B cell (primary cell): ENCODE results near the gene HSD11B2. TPM values are rescaled to one million over a fixed set of nuclear protein-coding genes. Genes with fewer than 3 reads are reported as not detected.

Experiments used
- ATAC-seq: fragments of 200-7000 bp; cut with Tn5 transposase; one replicate; pipeline ENCODE4 v1.10.0; 2021; ENCODE audit warnings: low read depth, mild to moderate bottlenecking, moderate number of reproducible peaks, moderate library complexity
- CTCF ChIA-PET: fragments of 350-600 bp; sonication (Branson Sonifier 250); formaldehyde crosslinking; loops from one replicate; lab custom pipeline; 2021; ENCODE audit warnings: antibody characterized with exemption, inconsistent platforms; lab: Charles Lee
- POLR2A ChIA-PET: fragments of 350-600 bp; sonication (Branson Sonifier 250); formaldehyde crosslinking; loops from one replicate; lab custom pipeline; 2021; ENCODE audit warnings: antibody characterized with exemption; lab: Charles Lee
- DNase-seq: peaks from one replicate; pipeline ENCODE4 v3.0.0; 2013
- H2AFZ ChIP-seq: 2 replicates; pipeline ENCODE4 v1.6.1; 2012; ENCODE audit warnings: mild to moderate bottlenecking, low read depth, low read length; ENCODE audit not compliant: insufficient read depth, poor library complexity, severe bottlenecking
- H3K27ac ChIP-seq, 2 donors: 1 replicate in 1 of 2; 2 replicates in 1 of 2; pipeline ENCODE4 v1.5.1; 2012 to 2013; ENCODE audit warnings: low read length in 2 of 2, mild to moderate bottlenecking in 2 of 2, moderate library complexity in 1 of 2
- H3K27me3 ChIP-seq, 4 experiments: fragments of 200-600 bp in 1 of 4; sonication (generic) in 1 of 4; replicated peaks in 1 of 4; 1 replicate in 2 of 4; 2 replicates in 2 of 4; pipeline versions ENCODE4 v1.6.1 to v1.7.0; 2013 to 2016; ENCODE audit warnings: low read length in 3 of 4, mild to moderate bottlenecking in 2 of 4, mixed read lengths in 1 of 4, moderate library complexity in 1 of 4; ENCODE audit not compliant: insufficient read depth in 4 of 4, control insufficient read depth in 3 of 4; ENCODE audit errors: control extremely low read depth in 1 of 4
- H3K36me3 ChIP-seq, 2 experiments: replicated peaks in 1 of 2; 1 replicate in 1 of 2; 2 replicates in 1 of 2; pipeline versions ENCODE4 v1.6.1 to v1.7.1; 2013; ENCODE audit warnings: low read length in 1 of 2; ENCODE audit not compliant: insufficient read depth in 2 of 2, control insufficient read depth in 1 of 2; ENCODE audit errors: control extremely low read depth in 1 of 2, extremely low read depth in 1 of 2
- H3K4me1 ChIP-seq, 2 donors: fragments of 200-600 bp in 1 of 2; sonication (generic) in 1 of 2; 1 replicate in 1 of 2; 2 replicates in 1 of 2; pipeline versions ENCODE4 v1.5.1 to v1.6.1; 2013 to 2017; ENCODE audit warnings: low read length in 2 of 2; ENCODE audit not compliant: control insufficient read depth in 2 of 2, insufficient read depth in 2 of 2
- H3K4me2 ChIP-seq: replicated peaks from 2 replicates; pipeline ENCODE3; 2012; ENCODE audit warnings: mild to moderate bottlenecking, low read depth, low read length; ENCODE audit not compliant: poor library complexity, severe bottlenecking
- H3K4me3 ChIP-seq, 5 experiments: fragments of 200-600 bp in 1 of 5; sonication (generic) in 1 of 5; 1 replicate in 3 of 5; 2 replicates in 2 of 5; pipeline versions ENCODE4 v1.5.1 to v1.7.0; 2011 to 2016; ENCODE audit warnings: low read length in 4 of 5, mild to moderate bottlenecking in 4 of 5, low read depth in 2 of 5, control low read depth in 1 of 5, moderate library complexity in 1 of 5; ENCODE audit not compliant: insufficient read depth in 1 of 5; ENCODE audit errors: control extremely low read depth in 1 of 5, extremely low read depth in 1 of 5
- H3K79me2 ChIP-seq: fragments of 200-600 bp; sonication (generic); one replicate; pipeline ENCODE4 v1.6.0; 2016; ENCODE audit warnings: low read length; ENCODE audit not compliant: control insufficient read depth, insufficient read depth
- H3K9ac ChIP-seq: fragments of 200-600 bp; sonication (generic); 2 replicates; pipeline ENCODE4 v1.6.1; 2017; ENCODE audit warnings: mild to moderate bottlenecking, low read length, moderate library complexity
- H3K9me3 ChIP-seq, 3 donors: one replicate each; pipeline versions ENCODE4 v1.6.1 to v1.7.1; 2013; ENCODE audit warnings: low read length in 2 of 3; ENCODE audit not compliant: control insufficient read depth in 2 of 3, insufficient read depth in 1 of 3; ENCODE audit errors: control extremely low read depth in 1 of 3
- H4K20me1 ChIP-seq: 2 replicates; pipeline ENCODE4 v1.6.0; 2012; ENCODE audit warnings: mild to moderate bottlenecking, low read length; ENCODE audit not compliant: insufficient read depth, control insufficient read depth, poor library complexity, severe bottlenecking
- H3K27ac Mint-ChIP-seq: one replicate; pipeline ENCODE4 v1.8.0; 2021; ENCODE audit warnings: mixed read lengths
- H3K27me3 Mint-ChIP-seq: one replicate; pipeline ENCODE4 v1.8.0; 2021; ENCODE audit warnings: mixed read lengths
- H3K4me1 Mint-ChIP-seq: one replicate; pipeline ENCODE4 v1.8.0; 2021; ENCODE audit warnings: mixed read lengths
- H3K4me3 Mint-ChIP-seq: one replicate; pipeline ENCODE4 v1.8.0; 2021; ENCODE audit warnings: mixed read lengths
- H3K9me3 Mint-ChIP-seq: one replicate; pipeline ENCODE4 v1.8.0; 2022; ENCODE audit warnings: mixed read lengths; ENCODE audit not compliant: insufficient read depth
- EZH2 ChIP-seq: IDR thresholded peaks from 2 replicates; pipeline ENCODE4 v1.6.1; 2012; ENCODE audit warnings: borderline replicate concordance, low read depth, mild to moderate bottlenecking, moderate library complexity, low read length; ENCODE audit not compliant: insufficient read depth, poor library complexity, severe bottlenecking
- WGBS: methylation state at CpG from one replicate; pipeline ENCODE4 v1.1.5; 2013; ENCODE audit warnings: missing lambda C conversion rate; ENCODE audit not compliant: insufficient coverage; 5-methylcytosine and 5-hydroxymethylcytosine counted together
- intact Hi-C: fragments of 100-400 bp; cut with micrococcal nuclease; formaldehyde crosslinking; loops from one replicate; pipeline ENCODE4 v1.10.0; 2022
- polyA plus RNA-seq: library from polyadenylated mRNA; depleted of rRNA; stranded (reverse); fragments of >200 nt; gene quantifications from 2 replicates; pipeline ENCODE4 v1.2.3, GENCODE V29; 2012
- total RNA-seq, 2 donors: library from RNA; stranded (reverse); fragments of 120-200 nt in 1 of 2; gene quantifications; 1 replicate in 1 of 2; 2 replicates in 1 of 2; pipeline versions ENCODE4 v1.2.3 to v1.2.4, GENCODE V29; 2013 to 2022
- TF ChIP-seq, protein P1 (sequence below): fragments of 200-600 bp; IDR thresholded peaks from one replicate; pipeline ENCODE4 v1.8.0; 2022; ENCODE audit warnings: antibody characterized with exemption, mild to moderate bottlenecking

HSD11B2 gene
- total and polyA plus RNA-seq, 2 donors (not counting 1 experiment from before 2014, with no cell fraction given) = 0.09 TPM; not detected in 1

DNA sequence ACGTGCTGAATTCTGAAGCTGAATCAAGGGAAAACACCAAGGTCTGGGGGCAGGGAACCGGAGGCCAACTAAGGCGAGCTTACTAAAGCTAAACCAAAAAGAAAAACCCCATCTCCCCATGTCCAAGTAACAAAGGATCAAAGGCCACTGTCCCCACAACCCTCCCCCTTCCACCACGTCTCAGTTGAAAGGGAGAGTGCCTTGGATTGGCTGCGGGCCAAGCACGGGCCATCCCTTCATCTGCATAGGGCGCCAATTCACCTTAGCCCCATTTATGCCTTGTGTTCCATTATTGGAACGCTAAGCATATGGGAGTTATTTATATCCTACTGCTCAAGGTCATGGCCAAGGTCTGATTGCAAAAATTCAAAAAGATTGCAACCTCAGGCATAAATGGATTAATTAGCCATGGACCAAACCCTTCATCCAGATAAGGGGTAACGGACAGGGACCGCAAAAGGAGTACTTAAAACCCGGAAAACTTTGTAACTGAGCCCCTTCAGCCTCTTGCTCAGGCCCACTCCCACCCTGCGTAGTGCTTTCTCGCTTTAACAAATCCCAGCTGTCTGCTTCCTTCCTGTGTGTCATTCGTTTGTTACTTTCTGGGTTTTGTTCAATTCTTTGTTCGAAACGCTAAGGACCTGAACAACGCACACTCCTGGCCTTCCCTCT is 50.8 kb downstream of the HSD11B2 start:
- WGBS = 6% methylated on average over 9 of the region's 17 CpGs

More for the DNA sequence above, 50.8 kb downstream of the HSD11B2 start:
- H3K27ac Mint-ChIP-seq = peak overlapping the region; percentile 98
- peak overlapping the region; percentile 13 to 79 for H3K27ac ChIP-seq
- H3K9me3 Mint-ChIP-seq = no peaks in the 10 kb centered on the region
- TF ChIP-seq EZH2 = no peak
- TF ChIP-seq, protein P1, sequence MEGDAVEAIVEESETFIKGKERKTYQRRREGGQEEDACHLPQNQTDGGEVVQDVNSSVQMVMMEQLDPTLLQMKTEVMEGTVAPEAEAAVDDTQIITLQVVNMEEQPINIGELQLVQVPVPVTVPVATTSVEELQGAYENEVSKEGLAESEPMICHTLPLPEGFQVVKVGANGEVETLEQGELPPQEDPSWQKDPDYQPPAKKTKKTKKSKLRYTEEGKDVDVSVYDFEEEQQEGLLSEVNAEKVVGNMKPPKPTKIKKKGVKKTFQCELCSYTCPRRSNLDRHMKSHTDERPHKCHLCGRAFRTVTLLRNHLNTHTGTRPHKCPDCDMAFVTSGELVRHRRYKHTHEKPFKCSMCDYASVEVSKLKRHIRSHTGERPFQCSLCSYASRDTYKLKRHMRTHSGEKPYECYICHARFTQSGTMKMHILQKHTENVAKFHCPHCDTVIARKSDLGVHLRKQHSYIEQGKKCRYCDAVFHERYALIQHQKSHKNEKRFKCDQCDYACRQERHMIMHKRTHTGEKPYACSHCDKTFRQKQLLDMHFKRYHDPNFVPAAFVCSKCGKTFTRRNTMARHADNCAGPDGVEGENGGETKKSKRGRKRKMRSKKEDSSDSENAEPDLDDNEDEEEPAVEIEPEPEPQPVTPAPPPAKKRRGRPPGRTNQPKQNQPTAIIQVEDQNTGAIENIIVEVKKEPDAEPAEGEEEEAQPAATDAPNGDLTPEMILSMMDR = peak; percentile 24
- no peaks in the 10 kb centered on the region for H3K27me3 Mint-ChIP-seq
- H3K4me2 ChIP-seq = peak overlapping the region; percentile 95
- no peak for ATAC-seq
- H3K4me1 Mint-ChIP-seq = peaks cover 62% of the 10 kb centered on the region
- H3K9ac ChIP-seq = peak overlapping the region; percentile 100
- peak overlapping the region; percentile 77 for H2AFZ ChIP-seq
- intact Hi-C loops = loop anchor here (1.0 to 10.0 kb wide), 11 partner anchors 8 to 603 kb away; partner anchors contain the start of genes ACD, CTCF, FHOD1 and NUTF2
- H3K27me3 ChIP-seq = no peaks in the 10 kb centered on the region
- H3K36me3 ChIP-seq = peaks cover 0 to 25% of the 10 kb centered on the region in 2 experiments
- H3K79me2 ChIP-seq = peaks cover 92% of the 10 kb centered on the region
- peaks cover 41 to 52% of the 10 kb centered on the region in 2 donors for H3K4me1 ChIP-seq
- DNase-seq = peak; percentile 36
- peaks cover 37% of the 10 kb centered on the region for H4K20me1 ChIP-seq
- peak overlapping the region; percentile 48 to 100 (median 99) for H3K4me3 ChIP-seq
- POLR2A ChIA-PET = interaction anchor here (0.5 to 2.5 kb wide), 17 partner anchors 7 to 532 kb away, joined by 3 to 19 read pairs (median 5); partner anchors contain the start of genes CARMIL2 and CTCF
- CTCF ChIA-PET = interaction anchor here (0.8 to 23.6 kb wide), 24 partner anchors 13 to 454 kb away, joined by 3 to 817 read pairs (median 4); partner anchors contain the start of genes ACD, C16orf86, CARMIL2 and CTCF
- H3K9me3 ChIP-seq = peaks cover 0 to 3% (median 0%) of the 10 kb centered on the region in 3 donors
- peak overlapping the region; percentile 99 for H3K4me3 Mint-ChIP-seq
